ENCODE results near the gene HIPK4. TPM values are rescaled to one million over a fixed set of nuclear protein-coding genes. Genes with fewer than 3 reads are reported as not detected.

Gene HIPK4
- total RNA-seq, 3 donors from 2014 or later (not counting 1 experiment from before 2014, with no cell fraction given): 0.14 to 0.29 TPM; not detected in 1

DNA sequence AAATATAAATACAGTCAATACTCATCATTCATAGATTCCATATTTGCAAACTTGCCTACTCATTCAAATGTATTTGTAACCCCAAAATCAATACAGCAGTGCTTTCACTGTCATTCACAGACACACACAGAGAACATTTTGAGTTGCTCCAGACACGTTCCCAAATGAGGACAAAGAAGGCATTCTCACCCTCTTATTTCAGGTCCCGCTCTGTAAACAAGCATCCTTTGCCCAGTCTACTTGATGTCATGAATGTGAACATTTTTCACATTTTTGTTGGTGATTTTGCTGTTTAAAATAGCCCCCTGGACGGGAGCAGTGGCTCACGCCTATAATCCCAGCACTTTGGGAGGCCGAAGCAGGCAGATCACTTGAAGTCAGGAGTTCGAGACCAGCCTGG, 57.3 kb downstream of the HIPK4 start:
- Histone ChIP-seq H3K27ac (ENCODE audit: low read length) (no peak overlapping the region), H3K27me3 (ENCODE audit: control insufficient read depth, insufficient read depth, low read length) (no peaks in the 10 kb centered on the region), H3K9me3 (ENCODE audit: control insufficient read depth, insufficient read depth, low read length) (no peaks in the 10 kb centered on the region), H3K4me1 (ENCODE audit: control insufficient read depth, insufficient read depth, low read length) (no peaks in the 10 kb centered on the region), H3K36me3 (ENCODE audit: control insufficient read depth, insufficient read depth, low read length) (peaks cover 58% of the 10 kb centered on the region), H3K4me3 (ENCODE audit: low read length) (no peak overlapping the region)
- DNase-seq (no peak), ATAC-seq (no peak)
- TF ChIP-seq, protein P1, sequence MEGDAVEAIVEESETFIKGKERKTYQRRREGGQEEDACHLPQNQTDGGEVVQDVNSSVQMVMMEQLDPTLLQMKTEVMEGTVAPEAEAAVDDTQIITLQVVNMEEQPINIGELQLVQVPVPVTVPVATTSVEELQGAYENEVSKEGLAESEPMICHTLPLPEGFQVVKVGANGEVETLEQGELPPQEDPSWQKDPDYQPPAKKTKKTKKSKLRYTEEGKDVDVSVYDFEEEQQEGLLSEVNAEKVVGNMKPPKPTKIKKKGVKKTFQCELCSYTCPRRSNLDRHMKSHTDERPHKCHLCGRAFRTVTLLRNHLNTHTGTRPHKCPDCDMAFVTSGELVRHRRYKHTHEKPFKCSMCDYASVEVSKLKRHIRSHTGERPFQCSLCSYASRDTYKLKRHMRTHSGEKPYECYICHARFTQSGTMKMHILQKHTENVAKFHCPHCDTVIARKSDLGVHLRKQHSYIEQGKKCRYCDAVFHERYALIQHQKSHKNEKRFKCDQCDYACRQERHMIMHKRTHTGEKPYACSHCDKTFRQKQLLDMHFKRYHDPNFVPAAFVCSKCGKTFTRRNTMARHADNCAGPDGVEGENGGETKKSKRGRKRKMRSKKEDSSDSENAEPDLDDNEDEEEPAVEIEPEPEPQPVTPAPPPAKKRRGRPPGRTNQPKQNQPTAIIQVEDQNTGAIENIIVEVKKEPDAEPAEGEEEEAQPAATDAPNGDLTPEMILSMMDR (IDR thresholded peaks at IDR 0.05): no peak
- no peak overlapping the region for H3K4me3 Mint-ChIP-seq
- intact Hi-C loops (cut with micrococcal nuclease): no loop called here
- no peaks in the 10 kb centered on the region for H3K27me3 Mint-ChIP-seq (ENCODE audit: low read depth in 2 of 2)
- no peak overlapping the region for H3K27ac Mint-ChIP-seq
- 98% methylated on average over 6 of the region's 6 CpGs for WGBS (ENCODE audit: insufficient coverage)
- no peaks in the 10 kb centered on the region for H3K4me1 Mint-ChIP-seq
- H3K9me3 Mint-ChIP-seq: no peaks in the 10 kb centered on the region
- no peaks in the 10 kb centered on the region for H3K36me3 Mint-ChIP-seq

DNA sequence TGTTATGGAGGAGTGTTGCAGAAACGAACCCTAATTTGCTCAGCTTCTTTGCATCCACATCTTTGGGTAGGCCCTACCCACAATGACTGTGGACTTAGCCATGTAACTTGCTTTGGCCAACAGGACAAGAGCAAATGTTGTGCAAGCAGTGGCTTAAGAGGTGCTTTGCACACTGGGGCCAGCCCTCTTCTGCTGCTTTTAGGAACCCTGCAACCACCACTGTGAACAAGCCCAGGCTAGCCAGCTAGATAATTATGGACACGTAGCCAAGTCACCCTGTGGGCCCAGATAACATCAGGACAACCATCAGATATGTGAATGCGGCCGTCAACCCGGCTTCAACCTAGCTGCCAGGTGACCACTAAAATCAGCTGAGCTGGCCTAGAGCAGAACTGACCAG, 58.9 kb downstream of the HIPK4 start:
- Histone ChIP-seq H3K27me3 (ENCODE audit: control insufficient read depth, insufficient read depth, low read length) (no peaks in the 10 kb centered on the region), H3K27ac (ENCODE audit: low read length) (no peak overlapping the region), H3K4me1 (ENCODE audit: control insufficient read depth, insufficient read depth, low read length) (no peaks in the 10 kb centered on the region), H3K9me3 (ENCODE audit: control insufficient read depth, insufficient read depth, low read length) (no peaks in the 10 kb centered on the region), H3K4me3 (ENCODE audit: low read length) (no peak overlapping the region), H3K36me3 (ENCODE audit: control insufficient read depth, insufficient read depth, low read length) (peaks cover 68% of the 10 kb centered on the region)
- WGBS (ENCODE audit: insufficient coverage): 93% methylated on average over 5 of the region's 5 CpGs
- peak in 2 of 3 donors; percentile 8 to 94 for ATAC-seq
- Mint-ChIP-seq H3K27ac (no peak overlapping the region), H3K27me3 (ENCODE audit: low read depth in 2 of 2) (no peaks in the 10 kb centered on the region), H3K9me3 (no peaks in the 10 kb centered on the region), H3K36me3 (no peaks in the 10 kb centered on the region), H3K4me3 (no peak overlapping the region), H3K4me1 (no peaks in the 10 kb centered on the region)
- DNase-seq: no peak
- intact Hi-C loops (cut with micrococcal nuclease): no loop called here
- TF ChIP-seq, protein P1 (IDR thresholded peaks at IDR 0.05): no peak

Other genes starting within 250 kb of the HIPK4 start
- gene MAP3K10, start 198.8 kb downstream of the HIPK4 start, total RNA-seq: 10 to 100 TPM; 27.1 to 39.0 (median 36.0) TPM
- not detected for gene TTC9B, start 171.8 kb downstream of the HIPK4 start, total RNA-seq
- gene CCNP, start 163.5 kb downstream of the HIPK4 start, total RNA-seq: 1 to 10 TPM; 1.2 to 1.8 (median 1.2) TPM
- 100 to 1,000 TPM; 234 to 292 (median 261) TPM for gene AKT2, start 104.8 kb downstream of the HIPK4 start, total RNA-seq
- gene C19orf47, start 41.8 kb downstream of the HIPK4 start, total RNA-seq: 10 to 100 TPM; 15.2 to 20.2 (median 16.1) TPM
- 100 to 1,000 TPM; 107 to 140 (median 109) TPM for gene PLD3, start 41.5 kb downstream of the HIPK4 start, total RNA-seq
- gene PRX, start 23.2 kb upstream of the HIPK4 start, total RNA-seq: 1 to 10 TPM; 2.0 to 3.8 (median 3.7) TPM
- gene SERTAD1, start 35.8 kb upstream of the HIPK4 start, total RNA-seq: 10 to 100 TPM; 31.2 to 53.5 (median 38.7) TPM
- gene SERTAD3, start 54.2 kb upstream of the HIPK4 start, total RNA-seq: 100 to 1,000 TPM in 1 of 3 donors, 10 to 100 TPM in 2; 57.3 to 102 (median 83.3) TPM
- 10 to 100 TPM; 16.8 to 25.2 (median 18.3) TPM for gene BLVRB, start 75.6 kb upstream of the HIPK4 start, total RNA-seq
- gene SPTBN4, start 76.8 kb upstream of the HIPK4 start, total RNA-seq: under 1 TPM; 0.16 to 0.63 (median 0.31) TPM
- 100 to 1,000 TPM; 209 to 224 (median 209) TPM for gene SHKBP1, start 186.7 kb upstream of the HIPK4 start, total RNA-seq
- 100 to 1,000 TPM; 153 to 182 (median 157) TPM for gene LTBP4, start 211.2 kb upstream of the HIPK4 start, total RNA-seq